Activated CD8-positive, alpha-beta T cell treated with anti-CD3 and anti-CD28 coated beads for 36 hours (primary cell): ENCODE results near the gene PRKAG2. TPM values are rescaled to one million over a fixed set of nuclear protein-coding genes. Genes with fewer than 3 reads are reported as not detected.
A peak's percentile ranks its signal among the peaks of the same experiment; 100 is the strongest.

Source experiments
- ATAC-seq: fragments of 200-7000 bp; cut with Tn5 transposase; one replicate; pipeline ENCODE4 v1.10.0; 2021; ENCODE audit warnings: mild to moderate bottlenecking, moderate library complexity
- CTCF ChIA-PET: fragments of 350-600 bp; sonication (Branson Sonifier 250); formaldehyde crosslinking; loops from one replicate; lab custom pipeline; 2021; ENCODE audit warnings: antibody characterized with exemption; lab: Charles Lee
- POLR2A ChIA-PET: fragments of 350-600 bp; sonication (Branson Sonifier 250); formaldehyde crosslinking; loops from one replicate; lab custom pipeline; 2021; ENCODE audit warnings: antibody characterized with exemption; lab: Charles Lee
- DNase-seq: peaks from one replicate; pipeline ENCODE4 v3.0.0-alpha.2; 2020
- H3K27ac Mint-ChIP-seq: one replicate; pipeline ENCODE4 v1.8.0; 2021; ENCODE audit warnings: mild to moderate bottlenecking, mixed read lengths
- H3K27me3 Mint-ChIP-seq: one replicate; pipeline ENCODE4 v1.8.0; 2021; ENCODE audit warnings: mixed read lengths
- H3K36me3 Mint-ChIP-seq: one replicate; pipeline ENCODE4 v1.8.0; 2021; ENCODE audit warnings: low read depth, mixed read lengths
- H3K4me1 Mint-ChIP-seq: one replicate; pipeline ENCODE4 v1.8.0; 2021; ENCODE audit warnings: low read depth, mixed read lengths
- H3K4me3 Mint-ChIP-seq: one replicate; pipeline ENCODE4 v1.8.0; 2021; ENCODE audit warnings: mild to moderate bottlenecking, moderate library complexity, mixed read lengths
- H3K9me3 Mint-ChIP-seq: one replicate; pipeline ENCODE4 v1.8.0; 2021; ENCODE audit warnings: mixed read lengths
- intact Hi-C: fragments of 100-400 bp; cut with micrococcal nuclease; formaldehyde crosslinking; loops from one replicate; pipeline ENCODE4 v1.10.0; 2022
- total RNA-seq, 2 experiments: library from RNA; stranded (reverse); gene quantifications; one replicate each; pipeline ENCODE4 v1.2.3, GENCODE V29; 2021
- TF ChIP-seq, protein P1 (sequence below): fragments of 200-600 bp; IDR thresholded peaks from one replicate; pipeline ENCODE4 v1.8.0; 2022; ENCODE audit warnings: antibody characterized with exemption, mild to moderate bottlenecking

Gene PRKAG2
- total RNA-seq, 2 experiments from 2014 or later, result 17.0 to 19.2 TPM

DNA sequence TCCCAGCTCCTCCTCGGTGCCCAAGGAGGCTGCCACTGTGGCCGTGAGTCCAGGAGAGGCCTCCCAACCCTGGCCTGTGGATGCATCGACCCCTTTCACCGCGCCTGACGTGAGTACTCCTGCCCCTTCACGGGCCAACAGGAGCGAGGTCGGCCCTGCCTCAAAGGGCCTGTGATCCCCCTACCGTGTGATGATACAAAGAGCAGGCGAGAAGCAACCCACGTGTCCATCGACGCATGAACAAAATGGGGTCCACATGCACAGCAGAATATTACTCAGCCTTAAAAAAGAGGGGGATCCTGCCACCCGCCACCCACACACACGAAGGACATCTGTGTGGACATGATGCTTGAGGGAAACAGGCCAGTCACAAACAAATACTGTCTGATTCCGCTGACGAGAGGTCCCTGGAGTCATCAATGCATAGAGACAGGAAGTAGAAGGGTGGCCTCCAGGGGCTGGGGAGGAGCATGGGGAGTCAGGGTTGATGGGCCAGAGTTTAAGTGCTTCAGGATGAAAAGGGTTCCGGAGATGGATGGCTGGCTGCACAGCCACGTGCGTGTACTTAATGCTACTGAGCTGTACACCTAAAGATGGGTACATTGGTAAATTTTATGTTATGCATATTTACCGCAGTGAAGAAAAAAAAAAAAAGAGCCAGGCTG, 151.9 kb downstream of the PRKAG2 start:
- Mint-ChIP-seq H3K4me1 (peaks cover 24% of the 10 kb centered on the region), H3K27me3 (no peaks in the 10 kb centered on the region), H3K27ac (no peak overlapping the region), H3K36me3 (no peaks in the 10 kb centered on the region), H3K9me3 (no peaks in the 10 kb centered on the region), H3K4me3 (no peak overlapping the region)
- no peak for ATAC-seq
- intact Hi-C loops, result no loop called here
- DNase-seq, result no peak
- ChIA-PET CTCF (interaction anchor here (2.8 kb wide), 1 partner anchor 34 kb away, joined by 9 read pairs; no protein-coding TSS in a partner anchor), POLR2A (no interaction called here)
- TF ChIP-seq, protein P1, sequence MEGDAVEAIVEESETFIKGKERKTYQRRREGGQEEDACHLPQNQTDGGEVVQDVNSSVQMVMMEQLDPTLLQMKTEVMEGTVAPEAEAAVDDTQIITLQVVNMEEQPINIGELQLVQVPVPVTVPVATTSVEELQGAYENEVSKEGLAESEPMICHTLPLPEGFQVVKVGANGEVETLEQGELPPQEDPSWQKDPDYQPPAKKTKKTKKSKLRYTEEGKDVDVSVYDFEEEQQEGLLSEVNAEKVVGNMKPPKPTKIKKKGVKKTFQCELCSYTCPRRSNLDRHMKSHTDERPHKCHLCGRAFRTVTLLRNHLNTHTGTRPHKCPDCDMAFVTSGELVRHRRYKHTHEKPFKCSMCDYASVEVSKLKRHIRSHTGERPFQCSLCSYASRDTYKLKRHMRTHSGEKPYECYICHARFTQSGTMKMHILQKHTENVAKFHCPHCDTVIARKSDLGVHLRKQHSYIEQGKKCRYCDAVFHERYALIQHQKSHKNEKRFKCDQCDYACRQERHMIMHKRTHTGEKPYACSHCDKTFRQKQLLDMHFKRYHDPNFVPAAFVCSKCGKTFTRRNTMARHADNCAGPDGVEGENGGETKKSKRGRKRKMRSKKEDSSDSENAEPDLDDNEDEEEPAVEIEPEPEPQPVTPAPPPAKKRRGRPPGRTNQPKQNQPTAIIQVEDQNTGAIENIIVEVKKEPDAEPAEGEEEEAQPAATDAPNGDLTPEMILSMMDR, result no peak

- no peak for ATAC-seq
- H3K4me3 Mint-ChIP-seq, result no peak overlapping the region
- no peak overlapping the region for H3K27ac Mint-ChIP-seq
- CTCF ChIA-PET, result no interaction called here
- intact Hi-C loops, result no loop called here
- peaks cover 24% of the 10 kb centered on the region for H3K4me1 Mint-ChIP-seq
- no peaks in the 10 kb centered on the region for H3K27me3 Mint-ChIP-seq
- TF ChIP-seq, protein P1, result no peak
- no peaks in the 10 kb centered on the region for H3K9me3 Mint-ChIP-seq
- DNase-seq, result no peak
- POLR2A ChIA-PET, result interaction anchor here (1.1 kb wide), 1 partner anchor 10 kb away, joined by 3 read pairs; no protein-coding TSS in a partner anchor
- H3K36me3 Mint-ChIP-seq, result no peaks in the 10 kb centered on the region
Observed at GRCh38 chr7:151724250-151724915, 152.5 kb downstream of the PRKAG2 start.

- peaks cover 21% of the 10 kb centered on the region for H3K4me1 Mint-ChIP-seq
- no peak for DNase-seq
- no peak for ATAC-seq
- intact Hi-C loops, result no loop called here
- H3K36me3 Mint-ChIP-seq, result no peaks in the 10 kb centered on the region
- no peaks in the 10 kb centered on the region for H3K27me3 Mint-ChIP-seq
- TF ChIP-seq, protein P1, result no peak
- ChIA-PET POLR2A (interaction anchor here (1.1 kb wide), 1 partner anchor 11 kb away, joined by 3 read pairs; no protein-coding TSS in a partner anchor), CTCF (no interaction called here)
- no peak overlapping the region for H3K27ac Mint-ChIP-seq
- no peaks in the 10 kb centered on the region for H3K9me3 Mint-ChIP-seq
- H3K4me3 Mint-ChIP-seq, result no peak overlapping the region
Observed at GRCh38 chr7:151723321-151723720, 153.6 kb downstream of the PRKAG2 start.

GRCh38 chr7:151722533-151722932, 154.4 kb downstream of the PRKAG2 start:
- no peak for ATAC-seq
- Mint-ChIP-seq H3K27ac (no peak overlapping the region), H3K27me3 (no peaks in the 10 kb centered on the region), H3K9me3 (no peaks in the 10 kb centered on the region), H3K4me1 (peaks cover 13% of the 10 kb centered on the region), H3K4me3 (no peak overlapping the region), H3K36me3 (no peaks in the 10 kb centered on the region)
- intact Hi-C loops, result no loop called here
- TF ChIP-seq, protein P1, result no peak
- no peak for DNase-seq
- ChIA-PET POLR2A (interaction anchor here (0.7 kb wide), 1 partner anchor 9 kb away, joined by 3 read pairs; no protein-coding TSS in a partner anchor), CTCF (no interaction called here)

- no peak for ATAC-seq
- Mint-ChIP-seq H3K27ac (peak overlapping the region; percentile 30), H3K4me1 (peaks cover 7% of the 10 kb centered on the region)
Observed at GRCh38 chr7:151721694-151722093, 155.2 kb downstream of the PRKAG2 start.

More at GRCh38 chr7:151721694-151722093, 155.2 kb downstream of the PRKAG2 start:
- H3K4me3 Mint-ChIP-seq, result no peak overlapping the region
- POLR2A ChIA-PET, result no interaction called here
- no peaks in the 10 kb centered on the region for H3K9me3 Mint-ChIP-seq
- no peak for DNase-seq
- H3K27me3 Mint-ChIP-seq, result no peaks in the 10 kb centered on the region
- CTCF ChIA-PET, result no interaction called here
- TF ChIP-seq, protein P1, result no peak
- intact Hi-C loops, result no loop called here
- no peaks in the 10 kb centered on the region for H3K36me3 Mint-ChIP-seq
